Osteoblast (primary cell): Measurements from ENCODE around the gene CTDSP1. TPM values are rescaled to one million over a fixed set of nuclear protein-coding genes. Genes with fewer than 3 reads are reported as not detected.

Experiments used
- DNase-seq: peaks from one replicate; pipeline ENCODE4 v3.0.0; 2011; ENCODE audit warnings: low spot score, mixed read lengths; ENCODE audit not compliant: insufficient read length; ENCODE audit errors: missing footprints
- H2AFZ ChIP-seq: 2 replicates; pipeline ENCODE4 v1.6.0; 2011; ENCODE audit warnings: mild to moderate bottlenecking, low read length
- H3K27ac ChIP-seq: 2 replicates; pipeline ENCODE4 v1.5.1; 2011; ENCODE audit warnings: mild to moderate bottlenecking, low read depth, low read length, moderate library complexity
- H3K27me3 ChIP-seq: 2 replicates; pipeline ENCODE4 v1.6.0; 2012; ENCODE audit warnings: mild to moderate bottlenecking, control low read depth, inconsistent platforms, low read length, moderate library complexity; ENCODE audit not compliant: insufficient read depth
- H3K36me3 ChIP-seq: 2 replicates; pipeline ENCODE4 v1.5.1; 2011; ENCODE audit warnings: mild to moderate bottlenecking, low read length, control low read depth, moderate library complexity; ENCODE audit not compliant: insufficient read depth
- H3K4me1 ChIP-seq: 2 replicates; pipeline ENCODE4 v1.5.1; 2011; ENCODE audit warnings: mild to moderate bottlenecking, low read length, control low read depth, moderate library complexity; ENCODE audit not compliant: insufficient read depth
- H3K4me2 ChIP-seq: 2 replicates; pipeline ENCODE4 v1.6.0; 2011; ENCODE audit warnings: mild to moderate bottlenecking, low read length; ENCODE audit not compliant: insufficient read depth
- H3K4me3 ChIP-seq: fragments of 200-600 bp; sonication (generic); 3 replicates; pipeline ENCODE4 v1.5.1; 2012; ENCODE audit warnings: mild to moderate bottlenecking, low read length, inconsistent platforms; ENCODE audit not compliant: insufficient read depth
- H3K79me2 ChIP-seq: 2 replicates; pipeline ENCODE4 v1.6.0; 2012; ENCODE audit warnings: mild to moderate bottlenecking, low read length, control low read depth, inconsistent platforms; ENCODE audit not compliant: insufficient read depth
- H3K9me3 ChIP-seq: 2 replicates; pipeline ENCODE4 v1.5.1; 2011; ENCODE audit warnings: low read depth, low read length, control low read depth
- H4K20me1 ChIP-seq: 2 replicates; pipeline ENCODE4 v1.6.0; 2012; ENCODE audit warnings: mild to moderate bottlenecking, low read length, control low read depth; ENCODE audit not compliant: insufficient read depth
- CTCF ChIP-seq: IDR thresholded peaks from 2 replicates; pipeline ENCODE4 v1.5.1; 2011; ENCODE audit warnings: mild to moderate bottlenecking, low read depth, low read length, moderate library complexity; ENCODE audit errors: extremely low read depth
- total RNA-seq: library from RNA; depleted of rRNA; stranded (reverse); fragments of >200 nt; gene quantifications from 2 replicates; pipeline ENCODE4 v1.2.3, GENCODE V29; 2012

The CTDSP1 gene
- total RNA-seq, 1 donor = 71.7 TPM

- no peaks in the 10 kb centered on the region for H3K9me3 ChIP-seq
- no peak overlapping the region for H2AFZ ChIP-seq
- peaks cover 24% of the 10 kb centered on the region for H3K36me3 ChIP-seq
- peaks cover 19% of the 10 kb centered on the region for H3K4me1 ChIP-seq
- peak; percentile 6 for DNase-seq
- no peak overlapping the region for H3K27ac ChIP-seq
- no peak overlapping the region for H3K4me3 ChIP-seq
- no peaks in the 10 kb centered on the region for H3K27me3 ChIP-seq
- peaks cover 13% of the 10 kb centered on the region for H4K20me1 ChIP-seq
- no peak overlapping the region for H3K4me2 ChIP-seq
- no peak for TF ChIP-seq CTCF
- H3K79me2 ChIP-seq = peaks cover 33% of the 10 kb centered on the region
These were observed 4.1 kb downstream of the CTDSP1 start for GRCh38 chr2:218403810-218404209.

GRCh38 chr2:218404351-218405085 lies 4.8 kb downstream of the CTDSP1 start:
- Histone ChIP-seq H3K4me3 (no peak overlapping the region), H3K4me2 (no peak overlapping the region), H2AFZ (no peak overlapping the region), H3K36me3 (peaks cover 24% of the 10 kb centered on the region), H3K27me3 (no peaks in the 10 kb centered on the region), H4K20me1 (peaks cover 13% of the 10 kb centered on the region), H3K27ac (no peak overlapping the region), H3K4me1 (peaks cover 19% of the 10 kb centered on the region), H3K9me3 (no peaks in the 10 kb centered on the region), H3K79me2 (peaks cover 33% of the 10 kb centered on the region)
- peak; percentile 82 for DNase-seq
- no peak for TF ChIP-seq CTCF

GRCh38 chr2:218405086-218405745 lies 5.5 kb downstream of the CTDSP1 start:
- no peaks in the 10 kb centered on the region for H3K27me3 ChIP-seq
- H3K4me2 ChIP-seq = peak overlapping the region; percentile 85
- peak overlapping the region; percentile 41 for H3K27ac ChIP-seq

More at GRCh38 chr2:218405086-218405745, 5.5 kb downstream of the CTDSP1 start:
- H3K4me3 ChIP-seq = peak overlapping the region; percentile 65
- H4K20me1 ChIP-seq = peaks cover 13% of the 10 kb centered on the region
- peak; percentile 74 for DNase-seq
- TF ChIP-seq CTCF = no peak
- peaks cover 19% of the 10 kb centered on the region for H3K4me1 ChIP-seq
- H3K9me3 ChIP-seq = no peaks in the 10 kb centered on the region
- H2AFZ ChIP-seq = no peak overlapping the region
- H3K79me2 ChIP-seq = peaks cover 31% of the 10 kb centered on the region
- peaks cover 24% of the 10 kb centered on the region for H3K36me3 ChIP-seq
